ENCODE data around the gene ST3GAL2. TPM values are rescaled to one million over a fixed set of nuclear protein-coding genes. Genes with fewer than 3 reads are reported as not detected.
"Not testable (repeated sequence)": the region's sequence is repeated elsewhere in the genome, so short reads cannot be mapped to it uniquely, and the experiment has no call there.

ST3GAL2 gene
- polyA plus RNA-seq, 1 experiment, result 12.4 TPM

DNA sequence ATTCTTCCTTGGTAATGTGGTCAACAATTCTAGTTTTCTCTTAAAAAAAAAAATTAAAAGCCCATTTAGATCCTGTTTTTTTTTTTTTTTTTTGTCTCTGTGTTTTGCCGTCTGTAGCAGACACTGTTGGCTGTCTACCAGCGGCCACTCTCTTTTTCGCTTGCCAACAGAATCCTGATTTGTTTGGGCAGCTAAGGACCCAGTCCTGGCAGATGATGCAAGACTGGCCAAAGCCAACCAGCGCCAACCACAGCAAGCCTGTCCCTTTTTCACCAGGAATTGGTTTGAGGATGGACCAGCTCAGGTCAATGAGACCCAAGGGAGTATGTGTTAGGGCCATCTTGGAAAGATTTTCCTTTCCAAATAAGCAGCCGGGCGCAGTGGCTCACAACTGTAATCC, 28.2 kb downstream of the ST3GAL2 start:
- ChIA-PET POLR2A (interaction anchor here (0.7 kb wide), 1 partner anchor 74 kb away, joined by 4 read pairs; no protein-coding TSS in a partner anchor), CTCF (interaction anchor here (1.1 kb wide), 1 partner anchor 16 kb away, joined by 5 read pairs; no protein-coding TSS in a partner anchor)
- H3K4me3 ChIP-seq (ENCODE audit: low read depth, low read length), result no peak overlapping the region
- no peaks in the 10 kb centered on the region for H3K27me3 ChIP-seq (ENCODE audit: control insufficient read depth, insufficient read depth, low read length)
- DNase-seq (ENCODE audit: low read depth, low spot score), result no peak
- no peak overlapping the region for H3K27ac ChIP-seq (ENCODE audit: low read depth, low read length)
- no peaks in the 10 kb centered on the region for H3K9me3 ChIP-seq (ENCODE audit: control insufficient read depth, insufficient read depth, low read length)
- TF ChIP-seq CTCF (IDR thresholded peaks at IDR 0.05; ENCODE audit: low read depth, low read length), result no peak

GRCh38 chr16:70407811-70408274, 31.1 kb downstream of the ST3GAL2 start:
- no peak for DNase-seq (ENCODE audit: low read depth, low spot score)
- Histone ChIP-seq H3K27me3 (ENCODE audit: control insufficient read depth, insufficient read depth, low read length) (no peaks in the 10 kb centered on the region), H3K9me3 (ENCODE audit: control insufficient read depth, insufficient read depth, low read length) (peaks cover 4% of the 10 kb centered on the region; the same call in 1 of the 2 replicates), H3K4me3 (ENCODE audit: low read depth, low read length) (no peak overlapping the region), H3K27ac (ENCODE audit: low read depth, low read length) (no peak overlapping the region)
- POLR2A ChIA-PET, result no interaction called here
- no peak for TF ChIP-seq CTCF (IDR thresholded peaks at IDR 0.05; ENCODE audit: low read depth, low read length)
- CTCF ChIA-PET, result no interaction called here

DNA sequence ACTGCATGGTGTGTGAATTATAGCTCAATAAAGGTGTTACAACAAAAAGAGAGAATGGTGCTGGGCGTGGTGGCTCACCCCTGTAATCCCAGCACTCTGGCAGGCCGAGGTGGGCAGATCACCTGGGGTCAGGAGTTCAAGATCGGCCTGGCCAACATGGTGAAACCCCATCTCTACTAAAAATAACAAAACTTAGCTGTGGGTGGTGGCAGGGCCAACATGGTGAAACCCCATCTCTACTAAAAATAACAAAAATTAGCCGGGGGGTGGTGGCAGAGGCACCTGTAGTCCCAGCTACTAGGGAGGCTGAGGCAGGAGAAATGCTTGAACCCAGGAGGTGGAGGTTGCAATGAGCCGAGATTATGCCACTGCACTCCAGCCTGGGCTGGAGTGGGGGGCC, 32.8 kb downstream of the ST3GAL2 start:
- H3K27ac ChIP-seq (ENCODE audit: low read depth, low read length); POLR2A ChIA-PET: not testable (repeated sequence)
- CTCF ChIA-PET, result interaction anchor here (0.7 kb wide), 1 partner anchor 68 kb away, joined by 3 read pairs; no protein-coding TSS in a partner anchor

GRCh38 chr16:70402916-70403659, 35.8 kb downstream of the ST3GAL2 start:
- Histone ChIP-seq H3K4me3 (ENCODE audit: low read depth, low read length) (no peak overlapping the region), H3K27ac (ENCODE audit: low read depth, low read length) (no peak overlapping the region), H3K27me3 (ENCODE audit: control insufficient read depth, insufficient read depth, low read length) (no peaks in the 10 kb centered on the region), H3K9me3 (ENCODE audit: control insufficient read depth, insufficient read depth, low read length) (peaks cover 4% of the 10 kb centered on the region; the same call in 1 of the 2 replicates)
- no peak for DNase-seq (ENCODE audit: low read depth, low spot score)
- TF ChIP-seq CTCF (IDR thresholded peaks at IDR 0.05; ENCODE audit: low read depth, low read length), result no peak
- POLR2A ChIA-PET, result interaction anchor here (0.6 kb wide), 1 partner anchor 28 kb away, joined by 3 read pairs; no protein-coding TSS in a partner anchor
- CTCF ChIA-PET, result interaction anchor here (1.1 kb wide), 1 partner anchor 8 kb away, joined by 4 read pairs; no protein-coding TSS in a partner anchor

More for the DNA sequence above, 32.8 kb downstream of the ST3GAL2 start:
- H3K4me3 ChIP-seq (ENCODE audit: low read depth, low read length); H3K9me3 ChIP-seq (ENCODE audit: control insufficient read depth, insufficient read depth, low read length); H3K27me3 ChIP-seq (ENCODE audit: control insufficient read depth, insufficient read depth, low read length); DNase-seq (ENCODE audit: low read depth, low spot score): not testable (repeated sequence)

DNA sequence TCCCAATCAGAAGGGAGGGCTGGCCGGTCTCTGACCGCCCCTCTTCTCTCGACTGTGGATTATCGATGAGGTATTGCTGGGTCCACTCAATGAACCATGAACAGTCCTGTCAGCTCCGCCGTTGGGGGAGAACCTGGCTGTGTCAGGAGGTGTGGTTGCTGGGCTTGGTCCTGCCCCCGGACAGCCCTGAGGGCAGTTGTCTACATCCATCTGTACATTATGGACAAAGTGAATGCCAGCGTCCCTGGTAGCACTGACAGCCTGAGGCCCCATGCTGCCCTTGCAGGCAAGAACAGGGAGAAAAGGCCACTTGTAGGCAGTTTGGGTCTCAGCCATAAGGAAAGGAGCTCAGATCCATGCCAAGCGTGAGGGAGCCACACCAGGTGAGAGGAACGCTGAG, 38.9 kb downstream of the ST3GAL2 start:
- ChIA-PET CTCF (no interaction called here), POLR2A (interaction anchor here (0.6 kb wide), 1 partner anchor 26 kb away, joined by 3 read pairs; no protein-coding TSS in a partner anchor)
- DNase-seq (ENCODE audit: low read depth, low spot score), result no peak
- no peaks in the 10 kb centered on the region for H3K27me3 ChIP-seq (ENCODE audit: control insufficient read depth, insufficient read depth, low read length)
- no peak overlapping the region for H3K27ac ChIP-seq (ENCODE audit: low read depth, low read length)
- H3K9me3 ChIP-seq (ENCODE audit: control insufficient read depth, insufficient read depth, low read length), result no peaks in the 10 kb centered on the region; the same call in 1 of the 2 replicates
- no peak overlapping the region for H3K4me3 ChIP-seq (ENCODE audit: low read depth, low read length)
- TF ChIP-seq CTCF (IDR thresholded peaks at IDR 0.05; ENCODE audit: low read depth, low read length), result no peak

Measured in AG04450 (cell line).